GM12891 (cell line): Measurements from ENCODE around the gene ALCAM.

ENCODE experiments used
- POLR2A ChIP-seq: IDR thresholded peaks from 2 replicates; pipeline ENCODE4 v1.6.1; 2011; ENCODE audit warnings: low read depth, low read length, control low read depth
- POLR2AphosphoS5 ChIP-seq: IDR thresholded peaks from 2 replicates; pipeline ENCODE4 v1.6.1; 2011; ENCODE audit warnings: low read depth, low read length, control low read depth

DNA sequence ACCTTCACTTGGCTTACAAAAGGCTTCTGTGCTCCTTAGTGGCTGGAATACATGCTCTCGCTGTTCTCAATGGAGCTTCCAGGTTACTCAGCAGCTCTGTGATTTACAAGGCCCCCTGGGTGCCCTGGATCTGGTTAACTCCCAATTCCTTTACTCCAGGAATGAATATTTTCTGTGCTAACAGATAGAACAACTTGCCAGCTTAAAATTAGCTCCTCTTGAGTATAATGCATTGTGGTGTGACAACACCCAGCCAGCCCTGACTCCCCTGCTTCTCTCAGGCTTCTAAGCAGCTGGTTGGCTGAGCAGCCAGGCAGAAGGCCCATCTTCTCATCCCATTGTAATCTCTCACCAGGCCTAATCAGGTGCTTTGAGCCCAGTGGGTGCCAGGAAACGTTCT, 246.4 kb downstream of the ALCAM start:
- no peak for TF ChIP-seq POLR2A
- no peak for TF ChIP-seq POLR2AphosphoS5
